ENCODE data around the gene ANKLE2.

ANKLE2 gene

DNA sequence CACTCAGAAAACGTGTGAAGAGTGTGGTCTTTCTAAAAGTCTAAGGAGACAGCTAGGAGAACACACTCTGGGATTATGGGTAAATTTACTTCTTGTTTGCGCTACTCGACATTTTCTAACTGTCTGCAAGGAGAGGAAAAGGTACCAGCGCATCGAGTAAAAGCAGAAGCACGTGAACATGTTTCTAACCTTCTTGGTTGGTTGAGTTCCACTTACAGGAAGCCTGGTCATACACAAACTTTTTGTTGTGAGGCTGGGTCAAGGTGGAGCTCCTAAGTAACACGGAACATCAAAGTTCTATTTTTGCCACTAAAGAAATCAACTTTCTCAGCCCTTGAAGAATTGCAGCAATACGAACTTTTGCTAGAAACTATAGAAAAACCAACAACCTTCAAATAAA is 20.0 kb downstream of the ANKLE2 start:
- no peak for DNase-seq

DNA sequence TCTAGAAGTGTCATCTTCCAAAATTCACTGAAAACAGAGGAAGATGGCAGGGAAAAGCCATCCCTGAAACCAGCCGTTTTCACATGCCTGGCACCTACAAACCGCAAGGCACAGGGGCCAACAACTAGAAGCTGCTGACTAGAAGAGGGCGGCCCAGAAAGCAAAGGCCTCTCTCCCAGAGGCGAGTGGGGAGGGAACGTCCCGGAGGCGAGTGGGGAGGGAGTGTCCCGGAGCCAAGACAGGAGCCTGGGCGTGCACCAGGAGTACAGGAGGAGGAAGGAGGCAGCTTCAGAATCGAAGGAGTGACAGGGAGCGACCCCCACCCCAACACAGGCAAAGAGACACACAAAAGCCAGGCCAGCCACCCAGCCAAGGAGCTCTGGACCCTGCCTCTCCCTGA is 21.0 kb downstream of the ANKLE2 start:
- DNase-seq: no peak

DNA sequence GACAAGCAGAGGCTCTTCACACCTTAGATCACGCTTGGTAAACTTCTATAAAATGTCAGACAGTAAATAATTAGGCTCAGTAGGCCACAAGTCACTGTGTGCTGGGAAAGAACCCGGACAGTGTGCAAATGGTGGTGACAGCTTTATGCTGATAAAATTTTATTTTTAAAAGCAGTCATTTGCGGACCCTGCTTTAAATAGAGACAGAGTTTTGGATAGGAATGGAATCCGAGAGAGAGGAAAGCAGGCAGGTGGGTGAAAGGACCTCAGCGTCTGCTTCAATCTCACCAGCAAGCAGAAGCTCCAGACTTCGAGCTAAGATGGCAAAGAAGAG is 21.4 kb downstream of the ANKLE2 start:
- no peak for DNase-seq

DNA sequence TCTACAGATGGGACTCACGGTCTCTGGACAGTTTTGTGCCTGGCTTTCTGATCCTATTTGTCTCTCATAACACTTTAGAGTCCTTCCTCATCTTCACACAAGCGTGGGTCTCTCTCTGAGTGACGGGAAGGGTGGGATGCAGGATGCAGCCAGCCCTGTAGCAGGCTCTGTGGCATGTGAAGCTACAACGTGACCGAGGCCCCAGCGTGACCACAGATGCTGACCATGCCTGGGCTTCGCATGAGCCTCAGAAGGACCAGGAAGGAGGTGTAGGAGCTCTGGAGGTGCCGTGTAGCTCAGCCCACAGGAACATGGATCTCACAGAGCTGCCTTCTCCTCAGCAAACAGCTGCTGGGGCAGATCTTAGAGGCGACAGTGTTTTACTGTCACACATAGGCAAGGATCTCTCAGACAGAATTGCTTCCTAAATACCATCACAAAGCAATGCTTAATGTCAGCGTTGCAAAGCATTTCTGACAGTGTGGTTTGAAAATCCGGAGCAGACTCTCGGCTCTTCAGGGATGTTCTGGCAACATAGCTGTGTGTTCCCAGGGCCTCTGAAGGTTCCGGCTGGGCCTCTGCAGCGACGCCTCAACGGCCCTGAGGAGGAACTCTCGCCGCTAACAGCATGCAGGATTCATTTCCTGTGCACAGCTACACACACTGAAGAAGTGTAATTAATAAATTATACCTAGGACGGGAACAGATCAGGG is 21.9 kb downstream of the ANKLE2 start:
- no peak for DNase-seq

DNA sequence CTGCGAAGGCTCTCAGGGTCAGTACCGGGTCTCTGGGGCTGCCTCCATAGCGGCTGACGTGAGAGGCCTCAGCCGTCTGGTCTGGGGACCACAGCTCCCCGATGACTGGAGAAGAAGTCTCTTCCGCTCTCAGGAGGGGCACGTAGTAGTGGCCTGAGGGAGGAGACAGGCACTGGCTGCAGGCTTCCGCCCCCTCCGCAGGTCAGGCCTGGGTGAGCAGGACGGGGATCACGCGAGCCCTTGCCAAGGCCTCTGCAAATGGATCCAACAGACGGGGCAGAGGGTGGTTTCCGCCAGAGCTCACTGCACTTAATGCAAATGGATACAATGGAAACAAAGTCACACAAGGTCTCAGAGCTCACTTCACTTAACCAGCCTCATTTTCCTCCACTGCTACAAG is 24.7 kb downstream of the ANKLE2 start:
- no peak for DNase-seq

DNA sequence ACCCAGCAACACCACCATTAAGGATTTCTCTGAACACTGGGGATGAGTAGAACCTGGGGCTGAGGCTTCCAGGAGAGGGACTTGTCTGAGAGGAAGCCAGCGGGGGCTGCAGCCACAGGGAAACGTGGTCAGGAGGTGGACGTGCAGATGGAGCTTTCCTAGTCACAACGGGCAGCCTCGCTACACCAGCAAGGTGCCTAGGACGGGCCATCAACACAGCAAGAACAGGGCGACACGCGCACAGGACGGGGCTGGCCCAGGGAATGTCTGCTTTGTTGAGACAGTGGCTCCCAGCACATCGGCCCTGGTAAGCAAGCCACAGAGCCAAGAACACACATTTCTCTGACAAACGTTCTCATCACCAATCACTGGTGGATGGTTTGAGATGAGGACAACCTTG is 25.3 kb downstream of the ANKLE2 start:
- DNase-seq: no peak

DNA sequence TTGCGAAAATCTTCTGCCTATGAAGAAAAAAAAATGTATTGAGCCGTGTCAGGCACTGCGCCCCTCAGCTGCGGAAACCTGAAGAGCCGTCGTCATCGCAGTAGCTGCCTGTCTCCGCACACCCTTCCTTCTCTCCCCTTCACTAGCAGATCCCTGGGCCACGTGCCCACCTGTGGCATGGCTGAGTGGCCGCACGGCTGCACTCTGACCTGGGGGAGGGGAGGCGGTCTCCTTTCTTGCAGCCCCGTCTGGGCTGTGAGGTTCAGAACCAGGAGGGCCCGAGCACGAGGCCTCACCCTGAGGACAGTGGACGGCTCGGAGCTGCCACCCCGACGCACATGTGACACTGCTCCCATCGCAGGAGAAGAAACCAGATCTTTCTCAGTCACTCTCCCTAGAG is 26.1 kb downstream of the ANKLE2 start:
- DNase-seq: no peak

DNA sequence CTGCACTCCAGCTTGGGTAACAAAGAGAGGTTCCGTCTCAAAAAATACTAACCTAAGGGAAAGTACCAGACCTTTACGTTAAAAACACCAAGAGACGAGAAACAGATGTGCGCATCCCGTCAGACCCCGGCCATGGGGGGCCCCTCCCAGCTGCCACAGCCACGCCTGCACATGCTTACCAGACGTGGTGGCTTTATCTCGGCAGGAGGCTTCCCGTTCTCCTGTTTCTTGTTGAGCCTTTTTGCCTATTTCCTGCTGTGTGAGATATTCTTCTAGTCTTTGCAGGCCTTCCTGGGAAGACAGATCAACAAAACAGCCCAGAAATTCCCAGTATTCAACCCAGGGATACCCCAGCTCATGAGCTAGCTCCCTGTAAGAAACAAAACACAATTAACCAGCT is 27.4 kb downstream of the ANKLE2 start:
- DNase-seq: no peak

DNA sequence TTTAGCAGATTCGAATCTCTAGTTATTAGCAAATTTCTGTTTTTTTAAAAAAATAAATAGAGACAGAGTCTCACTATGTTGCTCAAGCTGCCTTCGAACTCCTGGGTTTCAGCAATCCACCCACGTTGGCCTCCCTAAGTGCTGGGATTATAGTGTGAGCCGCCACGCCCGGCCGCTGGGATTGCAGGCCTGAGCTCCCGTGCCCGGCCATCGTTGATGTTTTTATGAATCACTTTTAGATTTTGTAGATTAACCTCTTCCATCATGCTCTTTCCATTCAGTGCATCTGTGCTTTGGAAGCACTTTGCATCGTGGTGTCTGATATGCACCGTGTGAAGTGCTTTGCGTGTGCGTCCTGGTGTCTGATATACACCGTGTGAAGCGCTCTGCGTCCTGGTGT is 30.1 kb downstream of the ANKLE2 start:
- no peak for DNase-seq

DNA sequence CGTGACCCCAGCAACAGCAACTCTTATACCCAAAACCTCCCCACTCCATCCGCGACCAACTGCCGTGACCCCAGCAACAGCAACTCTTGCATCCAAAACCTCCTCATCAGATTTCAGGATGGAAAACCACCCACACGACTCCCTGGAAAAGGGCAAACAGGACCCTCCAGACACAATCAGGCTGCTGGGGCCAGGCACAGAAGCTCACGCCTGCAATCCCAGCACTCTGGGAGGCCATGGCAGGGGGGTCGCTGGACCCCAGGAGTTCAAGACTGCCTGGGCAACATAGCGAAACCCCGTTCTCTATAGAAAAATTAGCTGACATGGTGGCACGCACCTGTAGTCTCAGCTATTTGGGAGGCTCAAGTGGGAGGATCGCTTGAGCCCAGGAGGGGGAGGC is 31.3 kb downstream of the ANKLE2 start:
- DNase-seq: no peak

DNA sequence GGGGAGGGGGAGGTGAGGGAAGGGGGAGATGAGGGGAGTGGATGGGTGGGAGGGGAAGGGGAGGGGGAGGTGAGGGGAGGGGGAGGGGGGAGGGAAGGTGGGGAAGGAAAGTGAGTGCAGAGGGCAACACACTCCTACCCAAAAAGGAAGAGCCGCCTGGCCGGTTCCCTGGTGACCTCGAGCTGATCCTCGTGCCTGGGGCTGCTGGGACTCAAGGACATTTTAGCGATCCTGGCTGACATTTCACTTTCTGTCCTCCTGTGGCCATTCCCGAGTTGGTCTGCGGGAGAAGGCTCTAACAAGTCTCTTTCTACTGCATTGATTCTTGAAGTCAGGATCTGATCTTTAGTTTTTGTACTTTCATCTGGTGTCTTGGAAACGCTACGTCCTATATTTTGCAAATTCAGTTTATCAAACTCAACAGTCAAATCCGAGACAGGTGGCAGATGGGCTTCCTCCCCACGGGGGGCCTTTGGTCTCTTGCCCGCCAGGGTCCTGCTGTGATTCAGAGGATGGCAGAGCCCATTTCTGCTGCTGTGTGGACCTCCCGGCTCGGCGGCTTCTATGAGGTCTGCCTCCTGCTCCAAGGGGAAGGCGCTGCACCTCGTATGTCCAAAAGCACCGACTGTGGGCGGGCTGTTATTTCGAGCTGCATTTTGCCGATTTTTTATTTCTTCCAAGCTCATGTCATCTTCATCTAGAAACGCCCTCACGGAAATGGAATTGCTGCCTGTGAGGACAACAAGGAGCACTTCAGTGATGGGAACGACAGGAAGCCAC is 31.9 kb downstream of the ANKLE2 start:
- no peak for DNase-seq

DNA sequence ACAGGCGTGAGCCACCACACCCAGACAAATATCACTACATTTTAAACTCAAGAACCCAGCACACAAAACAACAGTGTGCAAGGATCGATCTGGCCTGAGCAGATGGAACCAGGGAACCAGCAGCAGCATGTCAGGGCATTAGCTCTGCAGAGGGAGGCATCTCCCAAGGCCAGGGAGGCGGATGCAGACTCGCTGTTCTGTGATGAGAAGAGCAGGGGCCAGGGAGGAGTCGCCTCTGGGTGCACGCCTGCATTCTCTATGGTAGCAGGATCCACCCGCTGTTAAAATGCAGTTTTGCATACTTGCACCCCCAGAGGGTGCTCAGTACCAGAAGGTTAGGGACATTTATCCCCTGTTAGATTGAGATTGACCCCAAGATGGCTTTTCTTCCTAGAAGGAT is 33.1 kb downstream of the ANKLE2 start:
- no peak for DNase-seq

DNA sequence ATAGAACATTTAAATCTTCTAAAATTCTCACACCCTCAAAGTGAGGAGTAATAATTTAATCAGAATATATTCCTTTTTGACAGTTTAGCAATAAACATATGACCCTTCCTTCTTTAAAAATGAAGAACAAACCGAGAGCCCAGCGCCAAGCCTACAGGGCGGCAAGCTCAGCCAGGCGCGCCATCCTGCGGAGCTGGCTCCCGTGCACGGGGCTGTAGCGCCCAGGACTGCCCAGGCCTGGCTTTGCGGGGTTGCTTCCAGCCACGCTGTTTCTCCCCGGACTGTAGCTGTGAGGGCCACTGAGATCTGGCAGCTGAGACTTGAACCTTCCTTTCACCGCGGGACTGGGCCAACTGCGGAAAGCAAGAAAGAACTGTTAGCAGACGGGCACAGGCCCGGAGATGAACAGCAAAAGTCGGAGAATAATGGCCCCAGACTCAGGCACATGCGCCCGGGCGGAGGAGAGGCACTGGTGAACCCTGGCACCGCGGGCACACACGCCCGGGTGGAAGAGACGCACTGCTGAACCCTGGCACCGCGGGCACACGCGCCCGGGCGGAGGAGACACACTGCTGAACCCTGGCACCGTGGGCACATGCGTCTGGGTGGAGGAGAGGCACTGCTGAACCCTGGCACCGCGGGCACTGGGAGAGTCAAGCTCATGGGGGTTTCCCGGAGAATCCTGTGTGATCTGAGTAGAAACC is 34.4 kb downstream of the ANKLE2 start:
- no peak for DNase-seq

DNA sequence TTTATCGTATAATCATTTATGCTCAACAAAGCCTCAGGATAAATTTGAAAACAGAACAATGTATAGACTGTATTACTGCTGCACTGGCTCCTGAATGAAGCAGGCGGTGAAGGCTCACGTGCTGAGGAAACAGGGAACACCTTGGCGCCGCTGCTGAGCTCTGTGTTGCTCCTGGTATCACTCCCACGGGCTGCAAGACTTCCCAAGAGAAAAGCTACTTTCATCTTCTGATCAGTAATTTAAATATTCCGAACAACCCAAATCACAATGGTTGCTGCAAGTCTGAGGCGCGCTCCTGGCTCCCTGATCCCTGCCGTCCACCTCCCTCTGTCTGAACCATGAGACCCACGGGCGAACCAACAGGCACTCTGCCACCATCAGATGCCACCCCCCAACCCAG is 35.2 kb downstream of the ANKLE2 start:
- DNase-seq: no peak

DNA sequence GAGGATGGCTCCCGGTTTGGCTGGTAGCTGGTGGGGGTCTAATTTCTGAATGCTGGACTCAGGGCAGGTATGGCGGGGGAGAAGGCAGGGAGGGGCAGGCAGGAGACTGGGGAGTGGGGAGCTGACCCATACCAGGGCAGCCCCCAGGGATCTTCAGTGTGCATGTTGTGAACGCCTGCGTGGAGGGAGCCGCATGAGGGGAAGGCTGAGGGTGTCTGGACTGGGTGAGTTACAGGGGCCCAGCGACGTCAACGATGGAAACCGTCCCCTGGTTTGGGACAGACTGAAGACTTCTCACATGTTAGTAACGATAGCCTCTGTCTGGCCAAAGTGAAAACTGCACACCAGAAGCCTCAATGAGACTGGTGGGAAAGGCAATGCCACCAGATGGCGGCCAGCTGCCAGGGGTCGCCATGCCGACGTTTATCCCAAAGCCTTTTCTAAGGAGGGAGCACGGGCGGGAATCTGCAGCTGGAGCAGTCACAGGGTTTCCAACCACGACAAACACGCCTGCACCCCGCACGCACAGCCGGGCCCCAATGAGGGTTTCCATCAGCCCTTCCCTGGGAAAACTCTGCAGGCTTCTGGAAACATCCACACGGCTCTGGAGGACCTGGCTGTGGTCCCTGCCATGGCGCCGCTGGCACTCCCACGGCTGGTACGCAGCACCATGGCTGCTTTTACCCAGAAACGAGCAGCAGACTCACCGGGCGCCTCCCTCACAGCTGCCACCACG is 37.0 kb downstream of the ANKLE2 start:
- DNase-seq: no peak

DNA sequence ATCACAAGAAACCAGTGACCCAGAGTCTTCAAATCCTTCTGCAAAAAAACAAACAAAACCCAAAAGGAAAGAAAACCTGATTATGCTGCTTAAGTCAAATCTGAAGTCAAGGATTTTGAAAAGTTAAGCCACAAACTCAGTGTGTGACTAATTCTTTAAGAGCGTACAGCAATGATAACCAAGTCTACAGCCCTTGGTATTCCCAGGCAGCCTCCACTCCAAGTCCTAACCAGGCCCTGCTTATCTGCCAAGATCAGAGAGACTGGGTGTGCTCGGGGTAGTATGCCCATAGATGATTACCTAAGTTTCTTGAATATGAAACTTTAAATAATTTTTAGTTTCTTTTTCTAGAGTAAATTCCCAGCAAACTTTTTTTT is 37.9 kb downstream of the ANKLE2 start:
- DNase-seq: no peak

DNA sequence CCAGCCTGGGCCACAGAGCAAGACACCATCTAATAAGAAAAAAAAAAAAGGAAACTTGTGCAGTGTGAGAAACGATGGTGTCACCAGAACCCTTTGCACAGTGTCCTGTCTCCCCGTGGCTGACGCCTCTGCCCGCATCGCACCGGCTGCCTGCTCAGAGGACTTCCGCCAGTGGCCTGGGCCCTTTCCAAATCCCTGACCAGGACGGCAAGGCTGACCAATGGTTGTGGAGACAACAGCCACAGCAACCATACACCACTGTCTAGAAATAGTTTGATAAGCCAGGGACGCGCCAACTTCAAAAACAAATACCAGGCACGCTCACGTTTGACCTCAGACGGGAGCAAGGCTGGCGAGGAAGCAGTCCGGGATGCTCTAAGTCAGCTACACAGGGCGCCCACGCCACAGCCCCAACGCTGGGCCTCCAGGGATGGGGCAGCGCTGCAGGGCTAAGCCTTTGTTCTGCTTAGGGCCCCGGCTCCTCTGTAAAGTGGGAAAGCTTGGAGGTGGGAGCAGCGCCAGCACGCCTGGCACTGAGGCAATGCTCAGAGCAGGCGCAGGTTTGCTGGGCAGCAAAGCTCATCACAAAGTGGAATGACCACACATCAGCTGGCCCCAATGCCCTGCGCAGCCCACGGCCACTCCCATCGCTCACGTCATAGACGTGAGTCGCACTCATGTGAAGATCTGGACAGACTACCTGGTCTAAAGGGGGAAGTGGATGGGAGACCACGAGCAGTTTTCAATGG is 38.4 kb downstream of the ANKLE2 start:
- DNase-seq: no peak

DNA sequence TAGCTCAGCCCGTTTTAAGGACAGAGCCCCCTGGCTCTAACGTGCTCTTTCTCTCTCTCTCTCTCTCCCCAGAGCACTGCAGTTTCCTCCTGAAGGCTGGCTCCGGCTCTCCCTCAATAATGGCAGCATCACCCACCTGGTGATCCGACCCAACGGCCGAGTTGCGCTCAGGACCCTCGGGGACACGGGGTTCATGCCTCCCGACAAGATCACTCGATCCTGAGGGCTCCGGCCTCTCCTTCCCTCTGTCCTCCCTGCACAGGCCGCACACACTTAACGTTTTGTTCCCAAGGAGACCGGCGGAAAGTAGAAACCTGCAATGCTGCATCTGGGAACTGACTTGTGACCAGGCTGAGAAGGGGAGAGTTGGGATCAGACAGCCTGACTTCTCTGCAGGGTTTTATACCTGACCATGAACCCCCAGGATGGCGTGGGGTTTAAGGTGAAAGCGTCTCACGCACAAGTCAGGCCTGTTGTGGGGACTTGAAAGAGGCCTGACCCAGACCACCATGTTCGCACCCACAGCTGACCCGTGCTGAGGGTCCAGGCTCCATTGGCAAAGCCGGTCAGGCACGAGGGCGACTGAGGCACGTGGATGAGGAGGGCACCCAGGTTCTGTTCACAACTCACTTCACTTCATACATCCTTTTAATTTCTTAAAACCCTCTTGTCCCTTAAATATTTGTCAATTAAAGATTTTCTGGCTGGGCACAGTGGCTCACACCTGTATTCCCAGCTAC is 40.9 kb downstream of the ANKLE2 start:
- no peak for DNase-seq

DNA sequence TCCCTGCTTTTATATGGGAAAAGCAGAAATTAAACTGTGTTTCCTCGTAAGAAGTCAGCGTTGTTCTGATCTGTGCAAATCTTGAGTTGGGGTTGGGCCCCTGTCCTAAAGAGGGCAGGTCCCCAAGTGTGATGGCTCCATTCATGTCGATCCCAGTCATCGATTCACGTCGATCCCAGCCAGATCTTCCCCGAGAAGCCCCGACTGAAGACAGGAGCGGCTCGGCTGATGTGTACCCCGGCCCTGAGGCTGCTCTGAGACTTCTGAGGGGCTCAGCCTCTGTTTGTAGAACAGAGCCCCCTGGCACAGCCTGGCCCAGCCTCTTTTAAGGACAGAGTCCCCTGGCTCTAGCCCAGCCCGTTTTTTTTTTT is 41.7 kb downstream of the ANKLE2 start:
- no peak for DNase-seq

DNA sequence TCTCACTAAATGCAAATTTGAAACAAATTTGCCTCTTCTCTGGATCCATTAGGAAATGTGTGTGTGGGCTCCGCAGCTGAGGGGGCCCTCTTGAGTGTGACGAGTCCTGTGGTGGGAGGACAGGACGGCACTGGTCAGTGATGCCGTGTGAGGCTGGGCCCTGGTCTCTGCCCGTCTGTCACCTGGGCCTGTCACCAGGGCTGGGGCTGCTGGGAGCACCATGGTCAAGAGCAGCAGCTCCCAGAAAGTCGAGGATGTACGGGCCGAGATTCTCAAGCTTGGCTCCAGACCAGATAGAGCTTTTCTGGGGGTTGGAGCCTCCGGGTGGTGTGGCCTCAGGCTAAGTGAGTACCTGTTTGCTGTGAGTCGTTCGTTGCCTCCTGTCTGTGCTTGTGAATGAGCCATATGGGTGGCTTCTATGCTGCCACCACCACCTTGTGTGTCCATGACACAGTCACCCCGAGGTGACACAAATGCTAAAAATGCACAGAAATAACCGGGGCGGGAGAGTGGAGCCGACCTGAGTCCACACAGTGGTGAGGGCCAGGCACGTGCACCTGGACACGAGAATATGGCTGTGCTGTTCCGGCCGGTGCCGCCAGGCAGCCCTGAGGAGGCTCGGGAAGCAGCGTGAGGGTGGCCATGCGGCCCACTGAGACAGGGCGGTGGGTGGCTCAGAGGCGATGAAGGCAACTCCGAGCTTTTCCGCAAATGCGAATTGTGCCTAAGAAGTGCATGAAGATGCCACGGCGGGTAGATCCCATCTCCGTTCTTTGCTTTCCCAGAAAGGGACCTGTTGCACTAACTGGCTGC is 42.3 kb downstream of the ANKLE2 start:
- no peak for DNase-seq

DNA sequence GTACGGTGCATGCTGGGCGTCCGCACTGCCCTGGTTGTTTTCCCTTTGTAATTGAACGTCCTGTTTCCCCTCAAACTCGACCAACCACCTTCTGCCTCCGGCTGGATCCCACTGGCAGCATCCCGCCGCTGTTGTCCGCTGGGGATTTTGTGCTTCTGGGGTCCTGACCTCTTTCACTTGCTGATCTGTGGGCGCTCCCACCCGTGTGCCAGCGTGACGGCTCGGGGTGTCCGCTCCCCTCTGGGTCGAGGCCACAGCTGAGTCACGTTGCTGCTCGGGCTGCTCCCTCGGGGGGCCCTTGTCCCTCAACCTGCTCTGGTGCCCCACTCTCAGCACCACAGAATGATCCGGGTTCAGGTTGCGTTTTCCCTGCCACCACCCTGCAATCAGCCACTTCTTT is 43.0 kb downstream of the ANKLE2 start:
- no peak for DNase-seq

All from 8988T (cell line).